ENCODE results near the gene TARP.

Gene TARP

GRCh38 chr7:38321050-38321449 lies 47.6 kb upstream of the TARP start:
- H3K36me3 ChIP-seq, result no peaks in the 10 kb centered on the region
- no peaks in the 10 kb centered on the region for H3K9me3 ChIP-seq
- no peak overlapping the region for H3K27ac ChIP-seq
- intact Hi-C loops (cut with DNase I), result no loop called here
- TF ChIP-seq POLR2AphosphoS5 (IDR thresholded peaks at IDR 0.05; ENCODE audit: insufficient read depth in 1 of 2, low read depth in 1 of 2), result no peak
- TF ChIP-seq POLR2A (IDR thresholded peaks at IDR 0.05), result no peak
- no peak for TF ChIP-seq CTCF (IDR thresholded peaks at IDR 0.05)
- H3K27me3 ChIP-seq, result no peaks in the 10 kb centered on the region
- H3K4me3 ChIP-seq, result no peak overlapping the region
- H3K4me1 ChIP-seq, result no peaks in the 10 kb centered on the region
- DNase-seq (ENCODE audit: extremely low spot score in 2 of 2), result no peak

GRCh38 chr7:38319873-38320272 lies 46.4 kb upstream of the TARP start:
- H3K9me3 ChIP-seq, result no peaks in the 10 kb centered on the region
- intact Hi-C loops (cut with DNase I), result no loop called here
- H3K27me3 ChIP-seq, result no peaks in the 10 kb centered on the region
- no peak overlapping the region for H3K27ac ChIP-seq
- no peak for DNase-seq (ENCODE audit: extremely low spot score in 2 of 2)
- no peaks in the 10 kb centered on the region for H3K36me3 ChIP-seq
- no peaks in the 10 kb centered on the region for H3K4me1 ChIP-seq
- no peak overlapping the region for H3K4me3 ChIP-seq
- TF ChIP-seq POLR2A (IDR thresholded peaks at IDR 0.05) (no peak), POLR2AphosphoS5 (IDR thresholded peaks at IDR 0.05; ENCODE audit: insufficient read depth in 1 of 2, low read depth in 1 of 2) (no peak), CTCF (IDR thresholded peaks at IDR 0.05) (no peak)

GRCh38 chr7:38318803-38319416 lies 45.5 kb upstream of the TARP start:
- peak in 1 of 3 experiments; percentile 35 for TF ChIP-seq CTCF (IDR thresholded peaks at IDR 0.05)
- no peak for TF ChIP-seq POLR2A (IDR thresholded peaks at IDR 0.05)
- TF ChIP-seq POLR2AphosphoS5 (IDR thresholded peaks at IDR 0.05; ENCODE audit: insufficient read depth in 1 of 2, low read depth in 1 of 2), result no peak
- Histone ChIP-seq H3K4me1 (no peaks in the 10 kb centered on the region), H3K4me3 (no peak overlapping the region), H3K27ac (no peak overlapping the region), H3K36me3 (no peaks in the 10 kb centered on the region), H3K27me3 (no peaks in the 10 kb centered on the region), H3K9me3 (no peaks in the 10 kb centered on the region)
- DNase-seq (ENCODE audit: extremely low spot score in 2 of 2), result no peak
- intact Hi-C loops (cut with DNase I), result no loop called here

GRCh38 chr7:38318241-38318640 lies 44.8 kb upstream of the TARP start:
- intact Hi-C loops (cut with DNase I), result no loop called here
- H3K4me3 ChIP-seq, result no peak overlapping the region
- H3K36me3 ChIP-seq, result no peaks in the 10 kb centered on the region
- no peak overlapping the region for H3K27ac ChIP-seq
- no peak for DNase-seq (ENCODE audit: extremely low spot score in 2 of 2)
- TF ChIP-seq CTCF (IDR thresholded peaks at IDR 0.05) (no peak), POLR2A (IDR thresholded peaks at IDR 0.05) (no peak), POLR2AphosphoS5 (IDR thresholded peaks at IDR 0.05; ENCODE audit: insufficient read depth in 1 of 2, low read depth in 1 of 2) (no peak)
- H3K9me3 ChIP-seq, result no peaks in the 10 kb centered on the region
- no peaks in the 10 kb centered on the region for H3K27me3 ChIP-seq
- H3K4me1 ChIP-seq, result peaks cover 1% of the 10 kb centered on the region

GRCh38 chr7:38317515-38317914 lies 44.1 kb upstream of the TARP start:
- intact Hi-C loops (cut with DNase I), result no loop called here
- Histone ChIP-seq H3K27ac (no peak overlapping the region), H3K27me3 (no peaks in the 10 kb centered on the region), H3K4me3 (no peak overlapping the region), H3K4me1 (peaks cover 5% of the 10 kb centered on the region), H3K9me3 (no peaks in the 10 kb centered on the region), H3K36me3 (no peaks in the 10 kb centered on the region)
- no peak for TF ChIP-seq POLR2A (IDR thresholded peaks at IDR 0.05)
- TF ChIP-seq CTCF (IDR thresholded peaks at IDR 0.05), result no peak
- no peak for TF ChIP-seq POLR2AphosphoS5 (IDR thresholded peaks at IDR 0.05; ENCODE audit: insufficient read depth in 1 of 2, low read depth in 1 of 2)
- DNase-seq (ENCODE audit: extremely low spot score in 2 of 2), result no peak

Measured in vagina (tissue), 2 donors.